OCI-LY1 (cell line): Measurements from ENCODE around the gene UBR3.
"Not testable (repeated sequence)": the region's sequence is repeated elsewhere in the genome, so short reads cannot be mapped to it uniquely, and the experiment has no call there.

ENCODE experiments used
- H2AFZ ChIP-seq: fragments of 200-600 bp; sonication (generic), shearing (Covaris generic); 2 replicates; pipeline ENCODE4 v1.6.0; 2014; ENCODE audit warnings: antibody characterized with exemption, mild to moderate bottlenecking, low read length
- H3F3A ChIP-seq: fragments of 200-600 bp; sonication (generic), shearing (Covaris generic); 2 replicates; pipeline ENCODE4 v1.6.0; 2014; ENCODE audit warnings: mild to moderate bottlenecking, antibody characterized with exemption, low read length, moderate library complexity; ENCODE audit not compliant: insufficient read depth
- H3K27ac ChIP-seq: fragments of 200-600 bp; sonication (generic); 2 replicates; pipeline ENCODE4 v1.5.1; 2014; ENCODE audit warnings: low read length, mixed run types, mild to moderate bottlenecking, low read depth; ENCODE audit not compliant: poor library complexity, severe bottlenecking
- H3K27me3 ChIP-seq: fragments of 200-600 bp; sonication (generic); 2 replicates; pipeline ENCODE4 v1.6.0; 2014; ENCODE audit warnings: antibody characterized with exemption, mild to moderate bottlenecking, low read length, moderate library complexity; ENCODE audit not compliant: insufficient read depth
- H3K36me3 ChIP-seq: fragments of 200-600 bp; sonication (generic); 2 replicates; pipeline ENCODE4 v1.6.1; 2014; ENCODE audit warnings: mild to moderate bottlenecking, antibody characterized with exemption, low read length, moderate library complexity, mixed read lengths; ENCODE audit not compliant: insufficient read depth
- H3K4me1 ChIP-seq: fragments of 200-600 bp; sonication (generic); 2 replicates; pipeline ENCODE4 v1.5.1; 2014; ENCODE audit warnings: mild to moderate bottlenecking, low read length, moderate library complexity; ENCODE audit not compliant: insufficient read depth, severe bottlenecking
- H3K4me2 ChIP-seq: fragments of 200-600 bp; sonication (generic), shearing (Covaris generic); 2 replicates; pipeline ENCODE4 v1.6.1; 2014; ENCODE audit warnings: low read length
- H3K4me3 ChIP-seq: fragments of 200-600 bp; sonication (generic); 2 replicates; pipeline ENCODE4 v1.5.1; 2014; ENCODE audit warnings: low read length, low read depth, mild to moderate bottlenecking, mixed read lengths; ENCODE audit not compliant: poor library complexity, severe bottlenecking
- H3K79me2 ChIP-seq: fragments of 200-600 bp; shearing (Covaris generic); 2 replicates; pipeline ENCODE4 v1.6.1; 2016; ENCODE audit warnings: mixed run types, low read length, mixed read lengths; ENCODE audit not compliant: insufficient read depth
- H3K9ac ChIP-seq: fragments of 200-600 bp; sonication (generic), shearing (Covaris generic); 2 replicates; pipeline ENCODE4 v1.6.1; 2014; ENCODE audit warnings: mild to moderate bottlenecking, low read length, mixed read lengths
- H3K9me2 ChIP-seq: fragments of 200-600 bp; sonication (generic), shearing (Covaris generic); 2 replicates; pipeline ENCODE4 v1.6.1; 2014; ENCODE audit warnings: low read depth, mild to moderate bottlenecking, low read length, mixed read lengths
- H3K9me3 ChIP-seq: fragments of 200-600 bp; shearing (Covaris generic); 2 replicates; pipeline ENCODE4 v1.6.1; 2014; ENCODE audit warnings: low read length, mixed read lengths
- H4K20me1 ChIP-seq: fragments of 200-600 bp; sonication (generic), shearing (Covaris generic); 2 replicates; pipeline ENCODE4 v1.6.0; 2016; ENCODE audit warnings: mild to moderate bottlenecking, low read length; ENCODE audit not compliant: insufficient read depth
- CTCF ChIP-seq: fragments of 200-600 bp; sonication (generic), shearing (Covaris generic); IDR thresholded peaks from 2 replicates; pipeline ENCODE4 v1.5.1; 2017; ENCODE audit warnings: mild to moderate bottlenecking, antibody characterized with exemption, low read length, moderate library complexity, mixed read lengths
- EZH2 ChIP-seq: fragments of 200-600 bp; sonication (generic), shearing (Covaris generic); IDR thresholded peaks from 2 replicates; pipeline ENCODE4 v1.8.0; 2017; ENCODE audit warnings: borderline replicate concordance, mixed run types, mild to moderate bottlenecking, antibody characterized with exemption, low read length, moderate library complexity, mixed read lengths

UBR3 gene

GRCh38 chr2:169808221-169808620 is 19.0 kb upstream of the UBR3 start:
- Histone ChIP-seq H3K4me2 (no peak overlapping the region), H3K4me3 (no peak overlapping the region), H3K27ac (no peak overlapping the region), H3F3A (no peaks in the 10 kb centered on the region), H3K79me2 (no peaks in the 10 kb centered on the region), H4K20me1 (no peaks in the 10 kb centered on the region), H3K9ac (no peak overlapping the region), H3K9me3 (no peaks in the 10 kb centered on the region), H2AFZ (no peak overlapping the region), H3K36me3 (peaks cover 87% of the 10 kb centered on the region), H3K27me3 (no peaks in the 10 kb centered on the region), H3K4me1 (no peaks in the 10 kb centered on the region), H3K9me2 (no peaks in the 10 kb centered on the region)
- TF ChIP-seq EZH2 (no peak), CTCF (no peak)

GRCh38 chr2:169815849-169816248 is 11.4 kb upstream of the UBR3 start:
- H3K36me3 ChIP-seq, result peaks cover 86% of the 10 kb centered on the region
- H3K4me1 ChIP-seq, result no peaks in the 10 kb centered on the region

GRCh38 chr2:169816961-169817360 is 10.3 kb upstream of the UBR3 start:
- peaks cover 86% of the 10 kb centered on the region for H3K36me3 ChIP-seq
- not testable (repeated sequence) for H3K4me1 ChIP-seq, H3F3A ChIP-seq, H3K4me3 ChIP-seq, H3K9ac ChIP-seq, H3K79me2 ChIP-seq, H4K20me1 ChIP-seq, H3K9me2 ChIP-seq, H3K4me2 ChIP-seq, H2AFZ ChIP-seq, H3K9me3 ChIP-seq, H3K27me3 ChIP-seq, H3K27ac ChIP-seq

More at GRCh38 chr2:169815849-169816248, 11.4 kb upstream of the UBR3 start:
- Histone ChIP-seq H3F3A (0 out of 2 replicates have a peak, but pooled peaks cover 2% of the 10 kb centered on the region), H3K27me3 (no peaks in the 10 kb centered on the region), H3K9me3 (0 out of 2 replicates have a peak, but pooled peaks cover 3% of the 10 kb centered on the region), H3K79me2 (no peaks in the 10 kb centered on the region), H3K9me2 (no peaks in the 10 kb centered on the region), H4K20me1 (no peaks in the 10 kb centered on the region), H2AFZ (no peak overlapping the region), H3K27ac (no peak overlapping the region), H3K4me3 (no peak overlapping the region), H3K9ac (no peak overlapping the region), H3K4me2 (no peak overlapping the region)
- TF ChIP-seq EZH2, result no peak
- no peak for TF ChIP-seq CTCF

GRCh38 chr2:169817369-169817768 is 9.9 kb upstream of the UBR3 start:
- H3K9me2 ChIP-seq, H4K20me1 ChIP-seq, H3K9me3 ChIP-seq, H3K4me1 ChIP-seq, H3K9ac ChIP-seq, H3K79me2 ChIP-seq, H3K4me3 ChIP-seq, H3K27ac ChIP-seq, H3K4me2 ChIP-seq, H3K27me3 ChIP-seq, H2AFZ ChIP-seq, H3F3A ChIP-seq: not testable (repeated sequence)
- H3K36me3 ChIP-seq, result peaks cover 84% of the 10 kb centered on the region
